K562 (cell line): ENCODE results near the gene ZFYVE1. TPM values are rescaled to one million over a fixed set of nuclear protein-coding genes. Genes with fewer than 3 reads are reported as not detected.

Source experiments
- ATAC-seq: fragments of 200-7000 bp; cut with Tn5 transposase; 3 replicates; pipeline ENCODE4 v1.9.1; 2020; ENCODE audit warnings: moderate library complexity
- Bru-seq: library from RNA; stranded (reverse); fragments of 400-500 nt; gene quantifications from one replicate; lab custom pipeline; 2021; lab: Mats Ljungman, UMichigan
- BruChase-seq, 2 experiments: library from RNA; stranded (reverse); fragments of 400-500 nt; gene quantifications; one replicate each; lab custom pipeline; 2021; lab: Mats Ljungman, UMichigan
- BruUV-seq: library from RNA; stranded (reverse); fragments of 400-500 nt; replicated peaks from 2 replicates; lab custom pipeline; 2021; lab: Mats Ljungman, UMichigan
- CTCF ChIA-PET: fragments of 300-600 bp; formaldehyde crosslinking; extraction: SDS; loops from one replicate; lab custom pipeline; 2021; ENCODE audit warnings: low intra/inter-chr PET ratio; lab: Yijun Ruan, JAX
- POLR2A ChIA-PET: fragments of 300-600, 350-650 bp; sonication (Branson Sonifier 250); formaldehyde crosslinking; extraction: SDS; loops from one replicate; lab custom pipeline; 2021; ENCODE audit warnings: antibody characterized with exemption, inconsistent platforms; lab: Yijun Ruan, JAX
- DNase-seq, 4 experiments: peaks; one replicate each; pipeline versions ENCODE4 v3.0.0 to v3.0.0-alpha.2; 2011 to 2018; ENCODE audit warnings: low spot score in 3 of 4, mixed read lengths in 3 of 4; ENCODE audit errors: extremely low read depth in 1 of 4
- FAIRE-seq: peaks from 2 replicates; lab custom pipeline; 2011; peaks lifted over from hg19 to GRCh38; lab: Jason Lieb, UNC
- H2AFZ ChIP-seq: 2 replicates; pipeline ENCODE4 v1.6.0; 2011; ENCODE audit warnings: low read depth, low read length, control low read depth, inconsistent platforms
- H3K27ac ChIP-seq: fragments of 200-600 bp; 3 replicates; pipeline ENCODE4 v1.8.0; 2011; ENCODE audit warnings: low read depth, mild to moderate bottlenecking, control low read depth, inconsistent platforms, low read length, moderate library complexity, mixed read lengths; ENCODE audit errors: extremely low read depth
- H3K27me3 ChIP-seq, 2 experiments: fragments of 300-600 bp in 1 of 2; 2 replicates in 1 of 2; 3 replicates in 1 of 2; pipeline versions ENCODE4 v1.6.0 to v1.8.0; 2011; ENCODE audit warnings: inconsistent platforms in 2 of 2, low read length in 2 of 2, mild to moderate bottlenecking in 1 of 2, mixed read lengths in 1 of 2, moderate library complexity in 1 of 2; ENCODE audit not compliant: control insufficient read depth in 2 of 2, insufficient read depth in 2 of 2
- H3K36me3 ChIP-seq: fragments of 300-600 bp; 3 replicates; pipeline ENCODE4 v1.8.0; 2011; ENCODE audit warnings: mild to moderate bottlenecking, low read length, inconsistent platforms; ENCODE audit not compliant: control insufficient read depth, insufficient read depth
- H3K4me1 ChIP-seq, 2 experiments: fragments of 200-600 bp in 1 of 2; replicated peaks in 1 of 2; 2 replicates in 1 of 2; 3 replicates in 1 of 2; pipeline versions ENCODE4 v1.5.1 to v1.8.0; 2011; ENCODE audit warnings: inconsistent platforms in 2 of 2, low read length in 2 of 2, mild to moderate bottlenecking in 1 of 2, mixed read lengths in 1 of 2, moderate library complexity in 1 of 2; ENCODE audit not compliant: control insufficient read depth in 2 of 2, insufficient read depth in 2 of 2
- H3K4me2 ChIP-seq: 2 replicates; pipeline ENCODE4 v1.6.1; 2011; ENCODE audit warnings: low read length, control low read depth, inconsistent platforms, mixed read lengths; ENCODE audit not compliant: insufficient read depth
- H3K4me3 ChIP-seq: fragments of 200-600 bp; sonication (generic), shearing (Covaris generic); 2 replicates; pipeline ENCODE4 v1.5.1; 2016; ENCODE audit warnings: control low read depth, inconsistent platforms
- H3K79me2 ChIP-seq: fragments of 200-600 bp; 3 replicates; pipeline ENCODE4 v1.8.0; 2011; ENCODE audit warnings: low read length, inconsistent platforms; ENCODE audit not compliant: control insufficient read depth, insufficient read depth
- H3K9ac ChIP-seq, 2 experiments: 2 replicates each; pipeline versions ENCODE4 v1.6.0 to v1.6.1; 2011; ENCODE audit warnings: low read depth in 2 of 2, low read length in 2 of 2, control low read depth in 1 of 2, inconsistent platforms in 1 of 2, mild to moderate bottlenecking in 1 of 2, mixed read lengths in 1 of 2; ENCODE audit not compliant: insufficient read depth in 1 of 2
- H3K9me1 ChIP-seq: one replicate; pipeline ENCODE4 v1.6.0; 2011; ENCODE audit warnings: inconsistent platforms, mild to moderate bottlenecking, low read length, moderate library complexity; ENCODE audit not compliant: control insufficient read depth, insufficient read depth
- H3K9me3 ChIP-seq: replicated peaks from 2 replicates; pipeline ENCODE4 v1.5.1; 2011; ENCODE audit warnings: low read depth, low read length, inconsistent platforms; ENCODE audit not compliant: control insufficient read depth, insufficient read depth
- H4K20me1 ChIP-seq: replicated peaks from 2 replicates; pipeline ENCODE4 v1.6.1; 2011; ENCODE audit warnings: low read length, inconsistent platforms, mixed read lengths; ENCODE audit not compliant: control insufficient read depth, insufficient read depth
- ATF4 ChIP-seq: fragments of 450-650 bp; formaldehyde crosslinking; IDR thresholded peaks from 2 replicates; pipeline ENCODE4 v1.4.0; 2022; ENCODE audit warnings: mild to moderate bottlenecking, moderate library complexity
- BACH1 ChIP-seq: fragments of 200-800 bp; sonication (Bioruptor generic); IDR thresholded peaks from 2 replicates; pipeline ENCODE4 v1.6.1; 2016; ENCODE audit warnings: missing genetic modification characterization, missing compliant biosample characterization
- CREB1 ChIP-seq, 2 experiments: sonication (generic) in 1 of 2; formaldehyde crosslinking in 1 of 2; IDR thresholded peaks; 2 replicates each; pipeline versions ENCODE4 v1.6.1 to v1.8.0; 2012 to 2022; ENCODE audit warnings: inconsistent platforms in 1 of 2, mild to moderate bottlenecking in 1 of 2, missing genetic modification reagents in 1 of 2, moderate library complexity in 1 of 2
- FOXK2 ChIP-seq, 2 experiments: fragments of 450-650 bp; IDR thresholded peaks in 1 of 2; conservative IDR thresholded peaks in 1 of 2; 2 replicates each; pipeline ENCODE4 v1.6.1; 2016; ENCODE audit warnings: low read depth in 2 of 2, mild to moderate bottlenecking in 1 of 2
- IRF9 ChIP-seq: fragments of 450-650 bp; IDR thresholded peaks from 2 replicates; pipeline ENCODE4 v1.6.1; 2016; ENCODE audit warnings: missing biosample characterization, missing genetic modification characterization
- PKNOX1 ChIP-seq: fragments of 450-650 bp; IDR thresholded peaks from 2 replicates; pipeline ENCODE4 v1.6.1; 2016
- TBL1XR1 ChIP-seq, 2 experiments: IDR thresholded peaks; 2 replicates each; pipeline ENCODE4 v1.6.1; 2012; ENCODE audit warnings: improper control_type of control experiment in 2 of 2, low read length in 2 of 2, mild to moderate bottlenecking in 1 of 2
- TBP ChIP-seq: optimal IDR thresholded peaks from 2 replicates; pipeline ENCODE3; 2011; ENCODE audit warnings: low read depth, low read length, improper control_type of control experiment
- USF1 ChIP-seq: sonication (generic); formaldehyde crosslinking; IDR thresholded peaks from 2 replicates; pipeline ENCODE4 v1.9.0; 2022; ENCODE audit warnings: mild to moderate bottlenecking, missing genetic modification reagents
- ZKSCAN8 ChIP-seq: fragments of 200-800 bp; sonication (Bioruptor generic); IDR thresholded peaks from 2 replicates; pipeline ENCODE4 v1.6.1; 2016; ENCODE audit warnings: missing genetic modification characterization, missing compliant biosample characterization
- WGBS: fragments of 100-300 bp; shearing (Covaris generic); methylation state at CpG from one replicate; pipeline ENCODE4 v1.1.6; 2016; ENCODE audit warnings: low coverage, mixed read lengths; ENCODE audit not compliant: insufficient coverage; ENCODE audit errors: missing lambda C conversion rate; 5-methylcytosine and 5-hydroxymethylcytosine counted together
- in situ Hi-C: fragments of 300-500 bp; cut with MboI; formaldehyde crosslinking; loops from 4 replicates; pipeline ENCODE4 v1.15.0; 2018; ENCODE audit warnings: inconsistent platforms, mixed read lengths
- intact Hi-C: fragments of 100-400 bp; cut with micrococcal nuclease; formaldehyde crosslinking; loops from 2 replicates; pipeline ENCODE4 v1.14.2; 2022
- long read RNA-seq, 3 experiments: library from polyadenylated mRNA in 2 of 3; library from RNA in 1 of 3; unstranded in 2 of 3; stranded (forward) in 1 of 3; transcript quantifications; one replicate each; pipeline ENCODE4 v2.0.0, GENCODE V29; 2019 to 2022
- polyA minus RNA-seq, 3 experiments: library from RNA; depleted of rRNA, polyadenylated mRNA; stranded (reverse); fragments of >200 nt; gene quantifications; 2 replicates each; pipeline ENCODE4 v1.2.3, GENCODE V29; 2011
- polyA plus RNA-seq, 8 experiments: library from polyadenylated mRNA; depleted of rRNA in 4 of 8; stranded (reverse) in 5 of 8; unstranded in 3 of 8; fragments of >200 nt; fragmentation: Nextera tagmentation in 2 of 8; fragmentation: Illumina TruSeq in 1 of 8; extraction: Ambion mirVana in 2 of 8; extraction: Trizol in 1 of 8; gene quantifications; 2 replicates each; pipeline versions ENCODE4 v1.2.1 to v1.2.3, GENCODE V29; 2011 to 2014; ENCODE audit warnings: inconsistent platforms in 1 of 8, missing spikeins in 1 of 8
- total RNA-seq, 7 experiments: library from RNA; depleted of rRNA in 6 of 7; stranded (reverse); fragments of >200 nt in 6 of 7; fragmentation: Illumina TruSeq in 2 of 7; extraction: Trizol in 2 of 7; gene quantifications; 2 replicates each; pipeline versions ENCODE4 v1.2.1 to v1.2.3, GENCODE V29; 2011 to 2021; ENCODE audit warnings: low replicate concordance in 1 of 7

The ZFYVE1 gene
- total RNA-seq (2011; cell fraction: chromatin; rRNA removed; ENCODE audit: low replicate concordance), result 19.9 and 31.7 TPM in 2 replicates
- 14.6 and 14.8 TPM in 2 replicates for total RNA-seq (2011; cell fraction: nucleolus; rRNA removed)
- 15.0 and 15.2 TPM in 2 replicates for total RNA-seq (2011; cell fraction: nucleoplasm; rRNA removed)
- total RNA-seq (2014; rRNA removed), result 2.4 and 5.5 TPM in 2 replicates
- total RNA-seq (2014; rRNA removed; fragmentation: Illumina TruSeq; extraction: Trizol), result 2.8 and 3.0 TPM in 2 replicates
- 2.4 and 2.5 TPM in 2 replicates for total RNA-seq (2015; rRNA removed; fragmentation: Illumina TruSeq; extraction: Trizol)
- total RNA-seq (2021), result 3.2 and 4.9 TPM in 2 replicates
- 4.4 and 5.0 TPM in 2 replicates for polyA plus RNA-seq (2011; rRNA removed)
- polyA plus RNA-seq (2011; cell fraction: cytosol; rRNA removed), result 4.5 and 4.7 TPM in 2 replicates
- polyA plus RNA-seq (2011; cell fraction: nucleus; rRNA removed), result 8.8 and 9.1 TPM in 2 replicates
- polyA plus RNA-seq (2012), result 5.6 and 9.8 TPM in 2 replicates
- 3.1 and 3.4 TPM in 2 replicates for polyA plus RNA-seq (2014; fragmentation: Illumina TruSeq; extraction: Trizol)
- 1 to 10 TPM in 1 of 2 experiments, under 1 TPM in 1; 0.62 to 1.1 TPM for polyA plus RNA-seq (2014; fragmentation: Nextera tagmentation; extraction: Ambion mirVana)
- polyA plus RNA-seq (2014; rRNA removed), result 3.9 and 4.4 TPM in 2 replicates
- polyA minus RNA-seq (2011; rRNA and poly(A)+ RNA removed), result 7.8 and 9.5 TPM in 2 replicates
- polyA minus RNA-seq (2011; cell fraction: cytosol; rRNA and poly(A)+ RNA removed), result 3.7 and 3.8 TPM in 2 replicates
- 4.0 and 6.1 TPM in 2 replicates for polyA minus RNA-seq (2011; cell fraction: nucleus; rRNA and poly(A)+ RNA removed)
- Bru-seq, nascent RNA, result percentile 50 among the genes with signal in this experiment
- percentile 56 among the genes with signal in this experiment for BruChase-seq, experiment 1, labeled RNA remaining after a 2-hour chase
- percentile 56 among the genes with signal in this experiment for BruChase-seq, experiment 2, labeled RNA remaining after a 6-hour chase
- long read RNA-seq, experiment 1, full-length matches to known transcripts, result 5 of 14 reads
- long read RNA-seq, experiment 1, partial matches to known transcripts, result 6 of 14 reads
- long read RNA-seq, experiment 1, other reads (novel, unspliced or antisense), result 3 of 14 reads
- long read RNA-seq, experiment 2, full-length matches to known transcripts, result 1 of 4 reads
- long read RNA-seq, experiment 2, partial matches to known transcripts, result 1 of 4 reads
- long read RNA-seq, experiment 2, other reads (novel, unspliced or antisense), result 2 of 4 reads
- long read RNA-seq, experiment 3, full-length matches to known transcripts, result 1 of 2 reads
- long read RNA-seq, experiment 3, partial matches to known transcripts, result 1 of 2 reads
- long read RNA-seq, experiment 3, other reads (novel, unspliced or antisense), result 0 of 2 reads

GRCh38 chr14:73026845-73027542 lies at the start of gene ZFYVE1:
Gene ZFYVE1 (minus strand): TSS chr14:73027106. CDS start chr14:73024508, 2,598 bp downstream.
- Histone ChIP-seq H3K9me1 (no peaks in the 10 kb centered on the region), H3K4me3 (peak within 1 kb of the TSS; percentile 68), H3K4me1 (peaks cover 0 to 5% of the 10 kb centered on the region in 2 experiments; a peak in 3 of 5 replicates), H3K79me2 (peaks cover 7% of the 10 kb centered on the region; the same call in 1 of the 3 replicates), H3K4me2 (peak within 1 kb of the TSS; percentile 85), H3K9ac (peak within 1 kb of the TSS; percentile 62 to 76), H3K27me3 (no peaks in the 10 kb centered on the region), H3K36me3 (peaks cover 8% of the 10 kb centered on the region; the same call in 1 of the 3 replicates), H3K9me3 (no peaks in the 10 kb centered on the region), H3K27ac (peak within 1 kb of the TSS; percentile 69), H4K20me1 (no peaks in the 10 kb centered on the region), H2AFZ (peak within 1 kb of the TSS; percentile 94)
- in situ Hi-C loops, result loop anchor here (25.0 kb wide), 1 partner anchor 435 kb away; the partner anchor contains the start of gene NUMB
- 0% methylated on average over 18 of the region's 42 CpGs for WGBS
- ATAC-seq, result peak; percentile 99
- ChIA-PET POLR2A (interaction anchor here (0.6 to 4.1 kb wide), 8 partner anchors 11 to 1705 kb away, joined by 3 to 15 read pairs (median 4); partner anchors contain the start of gene RBM25), CTCF (no interaction called here)
- no TSS peak for BruUV-seq
- DNase-seq, result peak; percentile 85 to 96 (median 88)
- intact Hi-C loops, result no loop called here
- FAIRE-seq, result peak; percentile 100
- TF ChIP-seq PKNOX1 (0 out of 2 replicates have a peak, but pooled peaks have one; percentile 57), TBP (peak; percentile 63), CREB1 (IDR thresholded peaks at IDR 0.05) (peak; percentile 90), CREB1 (CRISPR knock-in tag; IDR thresholded peaks at IDR 0.05) (peak; percentile 42), ATF4 (CRISPR knock-in tag) (peak; percentile 14; the same call in 1 of the 2 replicates), FOXK2 (conservative IDR thresholded peaks at IDR 0.05 in 1 of 2, IDR thresholded peaks at IDR 0.05 in 1 of 2; ENCODE audit: low read depth in 2 of 2) (peak; percentile 78 to 89), USF1 (CRISPR knock-in tag) (peak; percentile 69), BACH1 (tag) (0 out of 2 replicates have a peak, but pooled peaks have one; percentile 1), IRF9 (tag) (no peak), TBL1XR1 (IDR thresholded peaks at IDR 0.05; ENCODE audit: low read length in 2 of 2) (peak in 1 of 2 experiments; percentile 41; a peak in 1 of 4 replicates), ZKSCAN8 (no peak)
